GM21786 (cell line): ENCODE results near the gene B4GALT5.
"Not testable (repeated sequence)": the region's sequence is repeated elsewhere in the genome, so short reads cannot be mapped to it uniquely, and the experiment has no call there.

ENCODE experiments used
- ATAC-seq: cut with Tn5 transposase; IDR thresholded peaks from one replicate; pipeline ENCODE4 v1.9.1; 2021; ENCODE audit not compliant: unreplicated experiment

The B4GALT5 gene

GRCh38 chr20:49631061-49631716, 82.5 kb downstream of the B4GALT5 start:
- ATAC-seq: peak; percentile 37

- peak; percentile 80 for ATAC-seq
These were observed 83.2 kb downstream of the B4GALT5 start for GRCh38 chr20:49630396-49630951.

- ATAC-seq: no peak
These were observed 84.1 kb downstream of the B4GALT5 start for GRCh38 chr20:49629606-49630005.

DNA sequence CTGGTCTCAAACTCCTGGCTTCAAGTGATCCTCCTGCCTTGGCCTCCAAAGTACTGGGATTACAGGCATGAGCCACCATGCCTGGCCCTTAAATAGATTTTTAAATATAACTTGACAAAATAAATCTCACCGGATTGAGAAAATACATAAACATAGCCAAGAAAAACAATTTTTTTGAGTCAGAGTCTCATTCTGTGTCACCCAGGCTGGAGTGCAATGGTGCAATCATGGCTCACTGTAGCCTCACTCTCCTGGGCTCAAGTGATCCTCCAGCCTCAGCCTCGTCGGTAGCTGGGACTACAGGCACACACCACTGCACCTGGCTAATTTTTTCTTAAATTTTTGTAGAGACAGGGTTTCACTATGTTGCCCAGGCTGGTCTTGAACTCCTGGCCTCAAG, 85.4 kb downstream of the B4GALT5 start:
- not testable (repeated sequence) for ATAC-seq

GRCh38 chr20:49627329-49627761, 86.3 kb downstream of the B4GALT5 start:
- ATAC-seq: no peak

- ATAC-seq: not testable (repeated sequence)
These were observed 88.7 kb downstream of the B4GALT5 start for GRCh38 chr20:49624988-49625387.

GRCh38 chr20:49624317-49624716, 89.4 kb downstream of the B4GALT5 start:
- ATAC-seq: no peak

- ATAC-seq: no peak
These were observed 91.4 kb downstream of the B4GALT5 start for GRCh38 chr20:49622243-49622642.

DNA sequence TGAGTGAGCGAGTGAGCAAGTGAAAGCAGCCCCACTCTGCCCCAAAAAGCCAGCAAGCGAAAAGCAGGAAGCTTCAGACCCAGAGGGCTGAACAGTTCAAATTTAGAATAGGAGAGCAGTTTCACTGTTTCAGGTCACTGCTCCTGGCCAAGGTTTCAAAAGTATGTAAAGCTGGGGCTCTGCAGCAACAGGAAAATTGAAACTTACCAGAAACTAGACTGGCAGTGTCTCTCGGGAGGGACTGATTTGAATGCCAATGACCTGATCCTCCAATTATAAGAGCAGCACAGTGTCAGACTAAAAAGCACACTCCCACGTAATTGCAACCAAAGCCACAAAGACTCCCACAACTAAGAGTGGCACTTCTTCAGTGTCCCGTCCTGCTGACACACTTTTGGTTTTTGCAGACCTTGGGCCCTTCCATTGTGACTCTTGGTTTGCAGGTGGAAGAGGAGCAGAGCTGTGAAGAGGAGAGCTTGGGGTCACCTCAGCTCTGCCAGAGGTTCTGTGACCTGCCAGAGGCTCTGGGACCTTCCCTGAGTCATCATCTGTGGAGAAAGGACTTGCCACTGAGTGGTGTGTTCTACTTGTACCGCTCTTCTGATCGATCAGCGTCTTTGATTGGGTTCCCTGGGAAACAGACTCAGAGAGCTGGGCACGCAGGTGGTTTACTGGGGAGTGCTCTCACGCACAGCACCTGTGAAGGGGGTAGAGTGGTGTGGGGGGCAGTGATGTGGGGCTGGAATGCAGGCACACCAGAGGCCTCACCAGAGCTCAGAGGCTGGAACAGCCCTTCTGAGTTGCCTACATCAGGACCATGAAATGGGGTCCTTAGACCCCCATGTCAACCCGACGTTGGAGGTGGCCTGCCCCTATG, 93.1 kb downstream of the B4GALT5 start:
- peak; percentile 82 for ATAC-seq

GRCh38 chr20:49619113-49620048, 94.3 kb downstream of the B4GALT5 start:
- ATAC-seq: no peak

- ATAC-seq: no peak
These were observed 95.4 kb downstream of the B4GALT5 start for GRCh38 chr20:49618289-49618688.

GRCh38 chr20:49617394-49617793, 96.3 kb downstream of the B4GALT5 start:
- ATAC-seq: not testable (repeated sequence)

- ATAC-seq: no peak
These were observed 97.3 kb downstream of the B4GALT5 start for GRCh38 chr20:49616154-49617007.

DNA sequence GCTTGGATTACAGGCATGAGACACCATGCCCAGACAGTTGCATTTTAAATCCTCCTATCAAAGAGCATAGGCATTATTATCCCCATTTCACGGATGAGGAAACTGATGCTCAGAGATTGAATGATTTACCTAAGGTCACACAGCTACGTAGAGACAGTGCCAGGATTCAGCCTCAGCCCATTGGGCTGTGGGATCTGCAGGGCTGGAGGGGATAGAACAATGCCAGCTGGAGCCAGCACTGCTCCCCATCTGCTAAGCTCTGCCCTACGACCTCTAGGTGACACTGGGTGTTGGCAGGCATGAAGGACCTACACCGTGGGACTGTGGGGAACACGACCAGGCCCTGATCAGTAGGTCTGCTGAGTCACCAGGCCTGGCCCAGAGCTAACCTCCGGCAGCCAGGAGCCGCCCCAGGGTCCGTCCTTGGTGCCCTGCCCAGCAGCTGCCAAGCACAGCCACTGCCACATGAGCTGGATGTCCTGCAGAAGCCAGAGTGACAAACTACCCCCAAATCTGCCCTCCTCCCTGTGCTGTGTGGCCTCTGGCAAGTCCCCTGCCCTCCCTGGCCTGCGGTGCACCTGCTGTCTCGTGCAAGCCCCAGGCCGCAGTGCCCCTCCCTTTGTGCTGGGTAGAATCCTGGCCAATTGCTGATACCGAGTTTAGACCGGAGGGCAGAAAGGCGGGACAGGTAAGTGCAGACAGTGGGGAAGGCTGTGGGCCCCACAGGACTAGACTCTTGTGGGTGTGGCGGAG, 98.1 kb downstream of the B4GALT5 start:
- ATAC-seq: no peak

DNA sequence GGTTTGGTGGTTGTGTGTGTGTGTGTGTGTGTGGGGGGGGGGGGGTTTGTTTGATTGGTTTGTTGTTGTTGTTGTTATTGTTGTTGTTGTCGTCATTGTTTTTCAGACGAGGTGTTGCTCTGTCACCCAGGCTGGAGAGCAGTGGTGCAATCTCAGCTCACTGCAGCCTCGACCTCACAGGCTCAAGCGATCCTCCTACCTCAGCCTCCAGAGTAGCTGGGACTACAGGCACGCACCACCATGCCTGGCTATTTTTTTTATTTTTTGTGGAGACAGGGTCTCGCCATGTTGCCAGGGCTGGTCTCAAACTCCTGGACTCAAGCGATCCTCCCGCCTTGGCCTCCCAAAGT, 98.7 kb downstream of the B4GALT5 start:
- not testable (repeated sequence) for ATAC-seq

- no peak for ATAC-seq
These were observed 99.2 kb downstream of the B4GALT5 start for GRCh38 chr20:49614338-49615050.

- ATAC-seq: no peak
These were observed 101.4 kb downstream of the B4GALT5 start for GRCh38 chr20:49612127-49612738.

DNA sequence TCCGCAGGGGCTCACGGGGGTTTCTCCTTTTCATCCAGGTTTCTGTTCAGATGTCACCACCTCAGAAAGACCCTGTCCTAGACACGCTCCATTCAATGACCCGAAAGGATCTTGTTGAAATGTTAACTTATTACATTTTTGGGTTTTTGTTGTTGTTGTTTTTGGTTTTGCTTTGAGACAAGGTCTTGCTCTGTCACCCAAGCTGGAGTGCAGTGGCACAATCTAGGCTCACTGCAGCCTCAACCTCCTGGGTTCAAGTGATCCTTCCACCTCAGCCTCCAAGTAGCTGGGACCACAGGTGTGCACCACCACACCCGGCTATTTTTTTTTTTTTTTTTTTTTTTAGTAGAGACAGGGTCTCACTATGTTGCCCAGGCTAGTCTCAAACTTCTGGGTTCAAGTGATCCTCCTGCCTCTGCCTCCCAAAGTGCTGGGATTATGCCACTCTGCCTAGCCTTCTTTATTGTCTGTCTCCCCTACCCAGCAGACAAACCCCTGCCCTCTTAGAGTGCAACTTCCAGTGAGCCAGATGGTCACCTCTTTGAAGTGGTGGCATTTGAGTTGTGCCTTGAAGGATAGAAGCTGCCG, 102.0 kb downstream of the B4GALT5 start:
- not testable (repeated sequence) for ATAC-seq
